Hepatocyte (in vitro differentiated cells): Measurements from ENCODE around the gene TMEM106C. TPM values are rescaled to one million over a fixed set of nuclear protein-coding genes. Genes with fewer than 3 reads are reported as not detected.

Experiments used
- DNase-seq: peaks from one replicate; pipeline ENCODE4 v3.0.0-alpha.2; 2016; ENCODE audit warnings: low spot score
- H2AFZ ChIP-seq: fragments of 200-600 bp; sonication (generic); 2 replicates; pipeline ENCODE4 v1.6.0; 2016; ENCODE audit warnings: antibody characterized with exemption, mild to moderate bottlenecking
- H3K27ac ChIP-seq: fragments of 200-600 bp; sonication (generic); 2 replicates; pipeline ENCODE4 v1.5.1; 2016; ENCODE audit warnings: mild to moderate bottlenecking
- H3K27me3 ChIP-seq: fragments of 200-600 bp; sonication (generic); 2 replicates; pipeline ENCODE4 v1.6.1; 2016
- H3K36me3 ChIP-seq: fragments of 200-600 bp; sonication (generic); replicated peaks from 2 replicates; pipeline ENCODE4 v1.5.1; 2016; ENCODE audit warnings: low read depth; ENCODE audit not compliant: insufficient read depth
- H3K4me1 ChIP-seq: fragments of 200-600 bp; sonication (generic); 2 replicates; pipeline ENCODE4 v1.5.1; 2016; ENCODE audit warnings: mild to moderate bottlenecking, moderate library complexity; ENCODE audit not compliant: insufficient read depth
- H3K4me2 ChIP-seq: fragments of 200-600 bp; sonication (generic); 2 replicates; pipeline ENCODE4 v1.6.0; 2016
- H3K4me3 ChIP-seq: fragments of 200-600 bp; sonication (generic); 2 replicates; pipeline ENCODE4 v1.5.1; 2016; ENCODE audit warnings: mild to moderate bottlenecking
- H3K79me2 ChIP-seq: fragments of 200-600 bp; sonication (generic); 2 replicates; pipeline ENCODE4 v1.6.0; 2017; ENCODE audit warnings: mild to moderate bottlenecking
- H3K9me2 ChIP-seq: fragments of 200-600 bp; sonication (generic); replicated peaks from 2 replicates; pipeline ENCODE4 v1.6.0; 2017; ENCODE audit warnings: mild to moderate bottlenecking; ENCODE audit not compliant: insufficient read depth
- H3K9me3 ChIP-seq: fragments of 200-600 bp; sonication (generic); 2 replicates; pipeline ENCODE4 v1.5.1; 2016; ENCODE audit warnings: low read depth, mild to moderate bottlenecking
- H4K20me1 ChIP-seq: fragments of 200-600 bp; sonication (generic); 2 replicates; pipeline ENCODE4 v1.6.0; 2016; ENCODE audit warnings: mild to moderate bottlenecking; ENCODE audit not compliant: insufficient read depth, poor library complexity, severe bottlenecking
- CTCF ChIP-seq: fragments of 200-600 bp; sonication (generic); IDR thresholded peaks from 2 replicates; pipeline ENCODE4 v1.5.1; 2016; ENCODE audit warnings: antibody characterized with exemption, mild to moderate bottlenecking; ENCODE audit not compliant: poor library complexity
- EZH2 ChIP-seq: fragments of 200-600 bp; sonication (generic); IDR thresholded peaks from 2 replicates; pipeline ENCODE4 v1.6.1; 2016; ENCODE audit warnings: antibody characterized with exemption, mild to moderate bottlenecking, borderline replicate concordance
- EZH2phosphoT487 ChIP-seq: fragments of 200-600 bp; sonication (generic); IDR thresholded peaks from one replicate; pipeline ENCODE4 v1.6.1; 2018; ENCODE audit warnings: antibody characterized with exemption, mild to moderate bottlenecking, low read depth, moderate library complexity; ENCODE audit not compliant: unreplicated experiment, severe bottlenecking
- WGBS: methylation state at CpG from one replicate; pipeline ENCODE4 v1.1.6; 2016; ENCODE audit warnings: low lambda C conversion rate; ENCODE audit errors: missing lambda C conversion rate; 5-methylcytosine and 5-hydroxymethylcytosine counted together
- polyA plus RNA-seq: library from polyadenylated mRNA; unstranded; fragments of >200 nt; fragmentation: Nextera tagmentation; extraction: Ambion mirVana; gene quantifications from 2 replicates; pipeline ENCODE4 v1.2.1, GENCODE V29; 2016
- total RNA-seq: library from RNA; depleted of rRNA; stranded (reverse); fragments of >200 nt; gene quantifications from 2 replicates; pipeline ENCODE4 v1.2.3, GENCODE V29; 2014

TMEM106C gene
- total and polyA plus RNA-seq, 2 experiments from 2014 or later, result 101 to 113 TPM

GRCh38 chr12:48017496-48017895 lies 54.1 kb downstream of the TMEM106C start:
- H3K4me2 ChIP-seq, result no peak overlapping the region
- no peak for DNase-seq
- WGBS, result 60% methylated on average over 5 of the region's 5 CpGs
- H3K79me2 ChIP-seq, result no peaks in the 10 kb centered on the region
- H4K20me1 ChIP-seq, result no peaks in the 10 kb centered on the region
- no peaks in the 10 kb centered on the region for H3K36me3 ChIP-seq
- TF ChIP-seq EZH2phosphoT487 (no peak), CTCF (no peak), EZH2 (no peak)
- H2AFZ ChIP-seq, result no peak overlapping the region
- H3K4me3 ChIP-seq, result no peak overlapping the region
- no peaks in the 10 kb centered on the region for H3K9me3 ChIP-seq
- H3K27ac ChIP-seq, result no peak overlapping the region
- H3K4me1 ChIP-seq, result peaks cover 11% of the 10 kb centered on the region
- no peaks in the 10 kb centered on the region for H3K27me3 ChIP-seq
- no peaks in the 10 kb centered on the region for H3K9me2 ChIP-seq

GRCh38 chr12:48017921-48018617 lies 54.7 kb downstream of the TMEM106C start:
- Histone ChIP-seq H2AFZ (no peak overlapping the region), H3K27ac (no peak overlapping the region), H3K79me2 (no peaks in the 10 kb centered on the region), H3K27me3 (no peaks in the 10 kb centered on the region), H3K4me2 (no peak overlapping the region), H3K9me3 (no peaks in the 10 kb centered on the region), H3K36me3 (no peaks in the 10 kb centered on the region), H3K9me2 (no peaks in the 10 kb centered on the region), H4K20me1 (no peaks in the 10 kb centered on the region), H3K4me1 (peaks cover 15% of the 10 kb centered on the region), H3K4me3 (no peak overlapping the region)
- TF ChIP-seq EZH2phosphoT487 (no peak), EZH2 (no peak)
- no peak for DNase-seq
- WGBS, result 81% methylated on average over 4 of the region's 4 CpGs

Other genes starting within 250 kb of the TMEM106C start
- gene ENDOU, start 238.1 kb upstream of the TMEM106C start, total RNA-seq, result 0.30 and 1.8 TPM in 2 replicates
- gene ENDOU, start 238.1 kb upstream of the TMEM106C start, polyA plus RNA-seq, result 1.0 TPM in 1 of 2 replicates, not detected in the other
- 1.0 and 2.6 TPM in 2 replicates for gene RAPGEF3, start 204.7 kb upstream of the TMEM106C start, total RNA-seq
- 1.6 and 2.1 TPM in 2 replicates for gene RAPGEF3, start 204.7 kb upstream of the TMEM106C start, polyA plus RNA-seq
- 11.2 and 13.0 TPM in 2 replicates for gene SLC48A1, start 190.4 kb upstream of the TMEM106C start, total RNA-seq
- 20.2 and 22.6 TPM in 2 replicates for gene SLC48A1, start 190.4 kb upstream of the TMEM106C start, polyA plus RNA-seq
- 17.9 and 19.0 TPM in 2 replicates for gene HDAC7, start 143.7 kb upstream of the TMEM106C start, total RNA-seq
- gene HDAC7, start 143.7 kb upstream of the TMEM106C start, polyA plus RNA-seq, result 41.2 and 45.5 TPM in 2 replicates
- 2.6 and 3.2 TPM in 2 replicates for gene VDR, start 58.6 kb upstream of the TMEM106C start, total RNA-seq
- gene VDR, start 58.6 kb upstream of the TMEM106C start, polyA plus RNA-seq, result 4.9 and 6.1 TPM in 2 replicates
- 32.7 and 52.5 TPM in 2 replicates for gene COL2A1, start 40.9 kb downstream of the TMEM106C start, total RNA-seq
- gene COL2A1, start 40.9 kb downstream of the TMEM106C start, polyA plus RNA-seq, result 43.8 and 57.9 TPM in 2 replicates
- gene SENP1, start 142.5 kb downstream of the TMEM106C start, total RNA-seq, result 14.4 and 16.9 TPM in 2 replicates
- 3.9 and 5.0 TPM in 2 replicates for gene SENP1, start 142.5 kb downstream of the TMEM106C start, polyA plus RNA-seq
- 45.6 and 49.1 TPM in 2 replicates for gene PFKM, start 155.8 kb downstream of the TMEM106C start, total RNA-seq
- 51.9 and 57.0 TPM in 2 replicates for gene PFKM, start 155.8 kb downstream of the TMEM106C start, polyA plus RNA-seq
- 22.4 and 27.2 TPM in 2 replicates for gene ASB8, start 193.9 kb downstream of the TMEM106C start, total RNA-seq
- gene ASB8, start 193.9 kb downstream of the TMEM106C start, polyA plus RNA-seq, result 24.8 and 29.0 TPM in 2 replicates
- gene CCDC184, start 220.0 kb downstream of the TMEM106C start, total RNA-seq, result 4.8 and 7.7 TPM in 2 replicates
- gene CCDC184, start 220.0 kb downstream of the TMEM106C start, polyA plus RNA-seq, result 13.8 and 19.4 TPM in 2 replicates
- gene OR10AD1, start 239.7 kb downstream of the TMEM106C start, total RNA-seq, result not detected in 2 replicates
- gene OR10AD1, start 239.7 kb downstream of the TMEM106C start, polyA plus RNA-seq, result 0.29 TPM in 1 of 2 replicates, not detected in the other